Measurements from ENCODE around the gene TMED3.
"Not testable (repeated sequence)": the region's sequence is repeated elsewhere in the genome, so short reads cannot be mapped to it uniquely, and the experiment has no call there.

TMED3 gene

GRCh38 chr15:79319973-79320372, 9.1 kb downstream of the TMED3 start:
- not testable (repeated sequence) for DNase-seq

- no peak for DNase-seq
Observed at GRCh38 chr15:79321876-79322275, 11.0 kb downstream of the TMED3 start.

- no peak for DNase-seq
Observed at GRCh38 chr15:79322306-79322705, 11.4 kb downstream of the TMED3 start.

GRCh38 chr15:79322945-79323344, 12.0 kb downstream of the TMED3 start:
- no peak for DNase-seq

GRCh38 chr15:79329171-79329611, 18.3 kb downstream of the TMED3 start:
- no peak for DNase-seq

- no peak for DNase-seq
Observed at GRCh38 chr15:79332824-79333510, 22.1 kb downstream of the TMED3 start.

GRCh38 chr15:79337591-79337990, 26.7 kb downstream of the TMED3 start:
- no peak for DNase-seq

- peak in 1 of 2 donors; percentile 5 for DNase-seq
Observed at GRCh38 chr15:79339588-79340314, 28.8 kb downstream of the TMED3 start.

- DNase-seq: no peak
Observed at GRCh38 chr15:79340315-79340602, 29.3 kb downstream of the TMED3 start.

GRCh38 chr15:79341396-79341795, 30.5 kb downstream of the TMED3 start:
- no peak for DNase-seq

- DNase-seq: no peak
Observed at GRCh38 chr15:79349525-79349924, 38.6 kb downstream of the TMED3 start.

- no peak for DNase-seq
Observed at GRCh38 chr15:79352206-79352605, 41.3 kb downstream of the TMED3 start.

GRCh38 chr15:79357566-79357965, 46.7 kb downstream of the TMED3 start:
- DNase-seq: no peak

GRCh38 chr15:79358069-79358468, 47.2 kb downstream of the TMED3 start:
- DNase-seq: no peak

- DNase-seq: no peak
Observed at GRCh38 chr15:79364571-79365240, 53.8 kb downstream of the TMED3 start.

GRCh38 chr15:79365765-79366164, 54.9 kb downstream of the TMED3 start:
- no peak for DNase-seq

- no peak for DNase-seq
Observed at GRCh38 chr15:79366691-79367090, 55.8 kb downstream of the TMED3 start.

- DNase-seq: no peak
Observed at GRCh38 chr15:79370716-79371115, 59.8 kb downstream of the TMED3 start.

- no peak for DNase-seq
Observed at GRCh38 chr15:79371591-79371990, 60.7 kb downstream of the TMED3 start.

GRCh38 chr15:79372428-79372827, 61.5 kb downstream of the TMED3 start:
- no peak for DNase-seq
